ENCODE data around the gene C14orf93.
"Not testable (repeated sequence)": the region's sequence is repeated elsewhere in the genome, so short reads cannot be mapped to it uniquely, and the experiment has no call there.

DNA sequence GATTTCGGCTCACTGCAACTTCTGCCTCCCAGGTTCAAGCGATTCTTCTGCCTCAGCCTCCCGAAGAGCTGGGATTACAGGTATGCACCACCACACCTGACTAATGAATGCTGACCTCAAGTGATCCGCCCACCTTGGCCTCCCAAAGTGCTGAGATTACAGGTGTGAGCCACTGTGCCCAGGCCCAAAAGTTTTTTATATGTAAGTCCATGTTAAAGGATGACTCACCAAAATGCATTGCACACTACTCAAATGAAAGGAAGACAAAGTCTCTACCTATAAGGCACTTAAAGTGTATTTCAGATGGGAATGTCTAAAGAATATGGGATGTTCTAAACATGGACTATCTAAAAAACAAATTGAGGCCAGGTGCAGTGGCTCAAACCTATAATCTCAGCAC is 5.7 kb downstream of the C14orf93 start:
- TF ChIP-seq, protein P1, sequence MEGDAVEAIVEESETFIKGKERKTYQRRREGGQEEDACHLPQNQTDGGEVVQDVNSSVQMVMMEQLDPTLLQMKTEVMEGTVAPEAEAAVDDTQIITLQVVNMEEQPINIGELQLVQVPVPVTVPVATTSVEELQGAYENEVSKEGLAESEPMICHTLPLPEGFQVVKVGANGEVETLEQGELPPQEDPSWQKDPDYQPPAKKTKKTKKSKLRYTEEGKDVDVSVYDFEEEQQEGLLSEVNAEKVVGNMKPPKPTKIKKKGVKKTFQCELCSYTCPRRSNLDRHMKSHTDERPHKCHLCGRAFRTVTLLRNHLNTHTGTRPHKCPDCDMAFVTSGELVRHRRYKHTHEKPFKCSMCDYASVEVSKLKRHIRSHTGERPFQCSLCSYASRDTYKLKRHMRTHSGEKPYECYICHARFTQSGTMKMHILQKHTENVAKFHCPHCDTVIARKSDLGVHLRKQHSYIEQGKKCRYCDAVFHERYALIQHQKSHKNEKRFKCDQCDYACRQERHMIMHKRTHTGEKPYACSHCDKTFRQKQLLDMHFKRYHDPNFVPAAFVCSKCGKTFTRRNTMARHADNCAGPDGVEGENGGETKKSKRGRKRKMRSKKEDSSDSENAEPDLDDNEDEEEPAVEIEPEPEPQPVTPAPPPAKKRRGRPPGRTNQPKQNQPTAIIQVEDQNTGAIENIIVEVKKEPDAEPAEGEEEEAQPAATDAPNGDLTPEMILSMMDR (IDR thresholded peaks at IDR 0.05): not testable (repeated sequence)
- TF ChIP-seq EZH2 (IDR thresholded peaks at IDR 0.05; ENCODE audit: borderline replicate concordance, insufficient read depth, low read depth, low read length, poor library complexity, severe bottlenecking): not testable (repeated sequence)
